ENCODE results near the gene ZNF766.

DNA sequence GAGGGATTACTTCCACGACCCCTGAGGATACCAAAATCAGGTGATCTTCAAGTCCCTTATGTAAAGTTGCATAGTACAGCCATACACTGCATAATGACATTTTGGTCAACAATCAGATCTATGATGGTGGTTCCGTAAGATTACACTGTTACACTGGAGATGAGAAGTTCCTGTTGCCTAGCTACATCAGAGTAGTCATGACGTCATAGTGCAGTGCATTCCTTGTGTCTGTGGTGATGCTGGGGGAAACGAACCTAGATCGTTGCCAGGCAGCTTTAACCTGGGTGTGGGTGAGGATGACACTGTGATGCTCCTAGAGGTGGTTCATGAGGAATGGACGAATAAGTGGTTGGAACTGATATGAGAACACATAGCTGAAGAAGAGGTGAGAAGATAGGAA lies 75.8 kb downstream of the ZNF766 start:
- TF ChIP-seq POLR2AphosphoS5 (IDR thresholded peaks at IDR 0.05; ENCODE audit: low read depth, low read length) (no peak), TAF1 (IDR thresholded peaks at IDR 0.05; ENCODE audit: borderline replicate concordance, insufficient read depth, low read length) (no peak), SIN3A (IDR thresholded peaks at IDR 0.05; ENCODE audit: borderline replicate concordance, insufficient read depth, low read length) (no peak)
